Neuronal stem cell (in vitro differentiated cells): Measurements from ENCODE around the gene SMPD3.

ENCODE experiments used
- DNase-seq: peaks from one replicate; pipeline ENCODE4 v3.0.0-alpha.2; 2013; ENCODE audit warnings: low spot score
- H2AFZ ChIP-seq: one replicate; pipeline ENCODE4 v1.6.1; 2013; ENCODE audit warnings: mild to moderate bottlenecking, low read length, inconsistent platforms
- H2AK5ac ChIP-seq: 2 replicates; pipeline ENCODE4 v1.6.1; 2013; ENCODE audit warnings: low read depth, mild to moderate bottlenecking, inconsistent platforms, low read length, moderate library complexity, mixed read lengths
- H2BK120ac ChIP-seq: 2 replicates; pipeline ENCODE4 v1.6.1; 2013; ENCODE audit warnings: low read depth, mild to moderate bottlenecking, inconsistent platforms, low read length, moderate library complexity, mixed read lengths
- H2BK12ac ChIP-seq: one replicate; pipeline ENCODE4 v1.6.1; 2013; ENCODE audit warnings: low read length, inconsistent platforms
- H2BK15ac ChIP-seq: 2 replicates; pipeline ENCODE4 v1.6.1; 2013; ENCODE audit warnings: mild to moderate bottlenecking, low read length, inconsistent platforms, mixed read lengths
- H2BK5ac ChIP-seq: one replicate; pipeline ENCODE4 v1.6.1; 2013; ENCODE audit warnings: inconsistent platforms, mild to moderate bottlenecking, low read length, moderate library complexity
- H3K14ac ChIP-seq: one replicate; pipeline ENCODE4 v1.6.1; 2013; ENCODE audit warnings: low read length, inconsistent platforms
- H3K18ac ChIP-seq: 2 replicates; pipeline ENCODE4 v1.6.1; 2013; ENCODE audit warnings: low read length, inconsistent platforms
- H3K23ac ChIP-seq: 2 replicates; pipeline ENCODE4 v1.6.1; 2013; ENCODE audit warnings: low read depth, mild to moderate bottlenecking, mixed read lengths, low read length, inconsistent platforms; ENCODE audit not compliant: poor library complexity
- H3K27ac ChIP-seq: replicated peaks from 3 replicates; pipeline ENCODE4 v1.5.1; 2013; ENCODE audit warnings: low read length, inconsistent platforms
- H3K27me3 ChIP-seq, 3 experiments: 2 replicates each; pipeline ENCODE4 v1.6.1; 2013; ENCODE audit warnings: low read length in 3 of 3, mild to moderate bottlenecking in 2 of 3, inconsistent platforms in 1 of 3, low read depth in 1 of 3, mixed read lengths in 1 of 3, moderate library complexity in 1 of 3; ENCODE audit not compliant: control insufficient read depth in 3 of 3, insufficient read depth in 3 of 3
- H3K36me3 ChIP-seq, 2 donors: replicated peaks in 1 of 2; 2 replicates each; pipeline ENCODE4 v1.6.1; 2013; ENCODE audit warnings: low read length in 2 of 2; ENCODE audit not compliant: control insufficient read depth in 2 of 2, insufficient read depth in 2 of 2
- H3K4ac ChIP-seq: 2 replicates; pipeline ENCODE4 v1.6.1; 2013; ENCODE audit warnings: inconsistent platforms, mild to moderate bottlenecking, low read length, moderate library complexity
- H3K4me1 ChIP-seq, 2 donors: 1 replicate in 1 of 2; 2 replicates in 1 of 2; pipeline ENCODE4 v1.6.1; 2013; ENCODE audit warnings: low read length in 2 of 2, low read depth in 1 of 2; ENCODE audit not compliant: control insufficient read depth in 2 of 2, insufficient read depth in 1 of 2
- H3K4me2 ChIP-seq: one replicate; pipeline ENCODE4 v1.6.1; 2013; ENCODE audit warnings: mild to moderate bottlenecking, low read length, inconsistent platforms; ENCODE audit not compliant: insufficient read depth, poor library complexity, severe bottlenecking
- H3K4me3 ChIP-seq, 2 donors: 2 replicates each; pipeline ENCODE4 v1.5.1; 2013; ENCODE audit warnings: low read length in 2 of 2, mild to moderate bottlenecking in 2 of 2, inconsistent platforms in 1 of 2, moderate library complexity in 1 of 2
- H3K79me1 ChIP-seq: one replicate; pipeline ENCODE4 v1.6.1; 2013; ENCODE audit warnings: low read depth, mild to moderate bottlenecking, inconsistent platforms, low read length, moderate library complexity
- H3K9ac ChIP-seq: one replicate; pipeline ENCODE4 v1.6.1; 2013; ENCODE audit warnings: mild to moderate bottlenecking, low read depth, low read length, inconsistent platforms; ENCODE audit not compliant: poor library complexity
- H3K9me3 ChIP-seq, 2 donors: replicated peaks in 1 of 2; 2 replicates each; pipeline versions ENCODE3 to v1.6.1; 2013; ENCODE audit warnings: low read length in 2 of 2, mild to moderate bottlenecking in 2 of 2, inconsistent platforms in 1 of 2, low read depth in 1 of 2, mixed read lengths in 1 of 2, moderate library complexity in 1 of 2; ENCODE audit not compliant: control insufficient read depth in 2 of 2, insufficient read depth in 1 of 2
- H4K8ac ChIP-seq: one replicate; pipeline ENCODE4 v1.6.1; 2013; ENCODE audit warnings: low read depth, mild to moderate bottlenecking, inconsistent platforms, low read length, moderate library complexity
- H4K91ac ChIP-seq: one replicate; pipeline ENCODE4 v1.6.1; 2013; ENCODE audit warnings: low read length, low read depth, mild to moderate bottlenecking, inconsistent platforms; ENCODE audit not compliant: poor library complexity
- WGBS, 2 donors: extraction: QIAGEN DNeasy Blood & Tissue Kit; methylation state at CpG; one replicate each; pipeline ENCODE4 v1.1.7; 2013; ENCODE audit warnings: missing lambda C conversion rate in 2 of 2, mixed read lengths in 1 of 2; ENCODE audit not compliant: insufficient read length in 2 of 2, insufficient replicate concordance in 1 of 2; ENCODE audit errors: extremely low coverage in 2 of 2; 5-methylcytosine and 5-hydroxymethylcytosine counted together

SMPD3 gene

DNA sequence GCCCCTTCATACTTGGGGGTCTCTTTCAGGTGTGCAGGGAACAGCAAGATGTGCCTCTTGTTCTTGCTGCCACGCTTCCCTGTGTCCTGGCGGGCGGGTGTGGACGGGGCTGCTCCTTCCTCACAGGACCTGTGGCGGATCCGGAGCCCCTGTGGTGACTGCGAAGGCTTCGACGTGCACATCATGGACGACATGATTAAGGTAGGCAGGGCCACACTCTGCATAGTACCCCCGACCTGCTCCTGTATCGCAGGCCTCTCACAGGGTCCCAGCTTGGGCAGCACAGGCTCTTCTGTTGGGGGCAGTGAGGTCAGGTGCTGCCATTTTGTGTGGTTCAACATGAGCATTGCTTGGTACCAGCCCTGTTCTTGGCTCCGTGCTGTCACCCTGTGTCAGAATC is 94.9 kb downstream of the SMPD3 start:
- WGBS, 2 donors, result no CpG with 5 or more reads among the region's 13 CpGs
- no peak for DNase-seq
- no peak overlapping the region for H2BK120ac ChIP-seq

DNA sequence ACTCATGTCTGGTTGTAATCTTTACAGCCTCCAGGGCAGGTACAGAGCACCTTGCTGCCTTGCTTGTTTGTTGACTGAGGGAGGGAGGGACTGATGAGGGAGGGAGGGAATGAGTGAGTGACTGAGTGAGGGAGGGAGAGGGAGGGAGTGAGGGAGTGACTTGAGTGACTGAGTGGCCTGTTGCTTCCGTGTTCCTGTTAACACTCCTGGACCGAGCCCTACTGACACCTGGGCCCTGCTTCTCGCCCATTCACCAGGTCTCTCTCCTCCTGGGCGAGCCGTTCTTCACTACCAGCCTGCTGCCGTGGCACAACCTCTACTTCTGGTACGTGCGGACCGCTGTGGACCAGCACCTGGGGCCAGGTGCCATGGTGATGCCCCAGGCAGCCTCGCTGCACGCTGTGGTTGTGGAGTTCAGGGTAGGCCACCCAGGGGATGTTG is 96.3 kb downstream of the SMPD3 start:
- WGBS, 2 donors, result no CpG with 5 or more reads among the region's 11 CpGs
- Histone ChIP-seq H4K8ac (no peak overlapping the region), H2BK120ac (no peak overlapping the region), H3K4me2 (no peak overlapping the region), H3K4me3 (no peak overlapping the region), H3K9ac (peak overlapping the region; percentile 47), H2BK15ac (no peak overlapping the region), H3K27ac (no peak overlapping the region), H2AK5ac (no peak overlapping the region), H3K18ac (no peak overlapping the region), H2AFZ (no peak overlapping the region), H2BK12ac (no peak overlapping the region), H3K36me3 (peaks cover 52 to 99% of the 10 kb centered on the region in 2 donors), H3K27me3 (no peaks in the 10 kb centered on the region), H3K4me1 (no peaks in the 10 kb centered on the region), H3K14ac (no peak overlapping the region), H2BK5ac (no peak overlapping the region), H3K4ac (no peak overlapping the region), H3K9me3 (no peaks in the 10 kb centered on the region), H3K79me1 (peaks cover 2% of the 10 kb centered on the region), H4K91ac (no peak overlapping the region), H3K23ac (no peak overlapping the region)
- no peak for DNase-seq

More for the DNA sequence above, 94.9 kb downstream of the SMPD3 start:
- Histone ChIP-seq H3K9me3 (no peaks in the 10 kb centered on the region), H3K18ac (no peak overlapping the region), H3K27me3 (no peaks in the 10 kb centered on the region), H2BK5ac (no peak overlapping the region), H3K4me1 (no peaks in the 10 kb centered on the region), H3K4me3 (no peak overlapping the region), H3K27ac (no peak overlapping the region), H3K79me1 (no peaks in the 10 kb centered on the region), H2AK5ac (no peak overlapping the region), H4K91ac (no peak overlapping the region), H3K23ac (no peak overlapping the region), H4K8ac (no peak overlapping the region), H3K4ac (no peak overlapping the region), H3K36me3 (peaks cover 48 to 99% of the 10 kb centered on the region in 2 donors), H2AFZ (no peak overlapping the region), H3K9ac (no peak overlapping the region), H3K4me2 (no peak overlapping the region), H2BK15ac (no peak overlapping the region), H2BK12ac (no peak overlapping the region), H3K14ac (no peak overlapping the region)

DNA sequence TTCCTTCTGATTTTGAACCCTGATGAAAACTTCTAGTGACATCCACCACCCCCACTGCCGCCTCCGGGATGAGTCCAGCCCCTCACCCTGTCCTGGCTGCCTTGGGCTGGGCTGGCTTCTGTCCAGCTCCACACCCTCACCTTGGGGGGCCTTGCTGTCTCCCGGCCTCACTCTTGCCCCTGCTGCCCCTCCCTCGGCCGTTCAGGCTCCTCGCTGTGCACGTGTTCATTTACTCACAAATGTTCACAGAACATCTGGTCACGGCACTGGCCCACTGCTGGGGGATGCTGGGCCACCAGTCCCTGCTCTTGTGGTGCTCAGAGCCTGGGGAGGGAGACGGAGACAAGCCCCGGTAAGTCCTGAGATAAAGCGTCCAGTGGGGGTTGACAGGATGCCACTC is 96.8 kb downstream of the SMPD3 start:
- Histone ChIP-seq H3K36me3 (peaks cover 56 to 99% of the 10 kb centered on the region in 2 donors), H3K79me1 (peaks cover 2% of the 10 kb centered on the region), H3K18ac (no peak overlapping the region), H2AK5ac (no peak overlapping the region), H2BK120ac (no peak overlapping the region), H3K4me1 (no peaks in the 10 kb centered on the region), H2BK12ac (no peak overlapping the region), H3K14ac (no peak overlapping the region), H3K27me3 (no peaks in the 10 kb centered on the region), H3K4me2 (no peak overlapping the region), H3K4me3 (no peak overlapping the region), H4K91ac (no peak overlapping the region), H2BK15ac (no peak overlapping the region), H2BK5ac (no peak overlapping the region), H3K23ac (no peak overlapping the region), H4K8ac (no peak overlapping the region), H2AFZ (no peak overlapping the region), H3K27ac (no peak overlapping the region), H3K9ac (no peak overlapping the region), H3K4ac (no peak overlapping the region), H3K9me3 (no peaks in the 10 kb centered on the region)
- DNase-seq, result no peak
- no CpG with 5 or more reads among the region's 11 CpGs for WGBS, 2 donors

DNA sequence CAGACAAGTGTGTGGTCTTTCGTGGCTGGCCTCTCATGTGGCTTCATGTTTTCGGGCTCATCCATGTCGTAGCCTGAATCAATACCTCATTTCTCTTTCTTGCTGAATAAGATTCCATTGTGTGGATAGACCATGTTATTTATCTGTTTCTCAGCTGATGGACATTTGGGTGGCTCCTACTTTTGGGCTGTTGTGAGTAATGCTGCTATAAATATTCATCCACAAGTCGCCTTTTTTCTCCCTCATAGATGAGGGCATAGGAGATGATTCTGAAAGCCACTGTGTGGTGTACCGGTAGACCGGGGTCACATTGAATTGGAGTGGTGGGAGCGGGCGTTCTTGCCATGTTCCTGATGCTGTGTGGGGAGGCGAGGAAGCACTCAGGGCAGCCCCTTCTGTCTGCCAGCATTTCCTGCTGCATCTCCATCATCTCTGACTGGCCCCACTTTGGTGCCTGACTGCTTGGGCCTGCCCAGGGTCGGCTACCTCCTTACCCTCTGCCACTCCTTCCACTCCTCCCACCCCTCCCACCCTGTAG is 97.4 kb downstream of the SMPD3 start:
- H3K36me3 ChIP-seq, result peaks cover 58 to 99% of the 10 kb centered on the region in 2 donors
- no peaks in the 10 kb centered on the region for H3K9me3 ChIP-seq
- H3K23ac ChIP-seq, result no peak overlapping the region
- no peak overlapping the region for H3K4me2 ChIP-seq
- H2BK120ac ChIP-seq, result no peak overlapping the region
- no peak overlapping the region for H3K27ac ChIP-seq
- no peak overlapping the region for H3K9ac ChIP-seq
- H2BK15ac ChIP-seq, result no peak overlapping the region
- no peak overlapping the region for H3K14ac ChIP-seq
- no peak overlapping the region for H2BK5ac ChIP-seq
- no peak overlapping the region for H2BK12ac ChIP-seq
- H3K79me1 ChIP-seq, result peaks cover 2% of the 10 kb centered on the region
- H3K18ac ChIP-seq, result no peak overlapping the region
- H3K27me3 ChIP-seq, result no peaks in the 10 kb centered on the region
- WGBS, 2 donors, result no CpG with 5 or more reads among the region's 10 CpGs
- no peak overlapping the region for H2AFZ ChIP-seq
- H3K4me3 ChIP-seq, result no peak overlapping the region
- no peak for DNase-seq
- no peak overlapping the region for H3K4ac ChIP-seq
- no peak overlapping the region for H2AK5ac ChIP-seq
- H4K91ac ChIP-seq, result no peak overlapping the region
- H3K4me1 ChIP-seq, result no peaks in the 10 kb centered on the region
- no peak overlapping the region for H4K8ac ChIP-seq
